Loucy (cell line): ENCODE measurements around the gene ADCY6.

Experiments used
- CTCF ChIP-seq: fragments of 200-600 bp; sonication (generic); conservative IDR thresholded peaks from 2 replicates; pipeline ENCODE4 v1.5.1; 2014; ENCODE audit warnings: mild to moderate bottlenecking, antibody characterized with exemption, low read length
- EZH2phosphoT487 ChIP-seq: fragments of 200-600 bp; IDR thresholded peaks from 2 replicates; pipeline ENCODE4 v1.6.1; 2018; ENCODE audit warnings: antibody characterized with exemption, mild to moderate bottlenecking, moderate library complexity, borderline replicate concordance

- TF ChIP-seq CTCF (no peak), EZH2phosphoT487 (no peak)
Observed at GRCh38 chr12:48728807-48729206, 60.1 kb downstream of the ADCY6 start.
